ENCODE measurements around the gene PTH2. TPM values are rescaled to one million over a fixed set of nuclear protein-coding genes. Genes with fewer than 3 reads are reported as not detected.

The PTH2 gene
- total and polyA plus RNA-seq, 2 donors: not detected

DNA sequence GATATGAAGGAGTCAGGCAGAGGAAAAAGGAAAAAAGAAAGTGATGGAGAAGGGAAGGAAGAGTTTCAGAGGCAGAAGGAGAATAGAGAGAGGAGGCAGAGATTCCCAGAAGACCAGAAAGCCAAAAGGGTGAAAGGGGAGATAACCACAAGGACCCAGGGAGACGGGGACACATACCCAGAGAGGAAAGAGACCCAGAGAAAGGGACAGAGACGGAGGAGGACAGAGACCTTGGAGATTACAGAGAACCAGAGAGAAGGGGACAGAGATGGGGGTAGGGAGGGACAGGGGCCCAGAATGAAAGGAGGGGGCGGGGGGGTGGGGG is 1.4 kb downstream of the PTH2 start:
- 36% methylated on average over 3 of the region's 3 CpGs for WGBS
- Histone ChIP-seq H3K27me3 (ENCODE audit: control insufficient read depth in 2 of 2, insufficient read depth in 1 of 2, low read length in 1 of 2) (peaks cover 63 to 100% of the 10 kb centered on the region in 2 donors), H3K9me3 (ENCODE audit: control insufficient read depth in 2 of 2, insufficient read depth in 1 of 2, low read length in 1 of 2) (peaks cover 0 to 11% of the 10 kb centered on the region in 2 donors), H3K4me3 (ENCODE audit: low read length in 2 of 2) (no peak overlapping the region), H3K4me1 (ENCODE audit: control insufficient read depth in 2 of 2, insufficient read depth in 2 of 2, low read length in 2 of 2) (peaks cover 4 to 37% of the 10 kb centered on the region in 2 donors), H3K27ac (ENCODE audit: low read depth in 1 of 2, low read length in 1 of 2) (no peak overlapping the region), H3K36me3 (ENCODE audit: control insufficient read depth in 2 of 2, insufficient read depth in 2 of 2, low read length in 1 of 2) (no peaks in the 10 kb centered on the region)
- no peak for DNase-seq (ENCODE audit: low read depth in 6 of 9, low spot score in 9 of 9)

GRCh38 chr19:49421039-49421877 is 2.0 kb downstream of the PTH2 start:
- Histone ChIP-seq H3K36me3 (ENCODE audit: control insufficient read depth in 2 of 2, insufficient read depth in 2 of 2, low read length in 1 of 2) (no peaks in the 10 kb centered on the region), H3K27ac (ENCODE audit: low read depth in 1 of 2, low read length in 1 of 2) (no peak overlapping the region), H3K9me3 (ENCODE audit: control insufficient read depth in 2 of 2, insufficient read depth in 1 of 2, low read length in 1 of 2) (peaks cover 0 to 11% of the 10 kb centered on the region in 2 donors), H3K4me3 (ENCODE audit: low read length in 2 of 2) (no peak overlapping the region), H3K27me3 (ENCODE audit: control insufficient read depth in 2 of 2, insufficient read depth in 1 of 2, low read length in 1 of 2) (peaks cover 57 to 97% of the 10 kb centered on the region in 2 donors), H3K4me1 (ENCODE audit: control insufficient read depth in 2 of 2, insufficient read depth in 2 of 2, low read length in 2 of 2) (peaks cover 4 to 37% of the 10 kb centered on the region in 2 donors)
- DNase-seq (ENCODE audit: low read depth in 6 of 9, low spot score in 9 of 9): peak in 1 of 9 donors; percentile 55
- WGBS: 11% methylated on average over 48 of the region's 48 CpGs

DNA sequence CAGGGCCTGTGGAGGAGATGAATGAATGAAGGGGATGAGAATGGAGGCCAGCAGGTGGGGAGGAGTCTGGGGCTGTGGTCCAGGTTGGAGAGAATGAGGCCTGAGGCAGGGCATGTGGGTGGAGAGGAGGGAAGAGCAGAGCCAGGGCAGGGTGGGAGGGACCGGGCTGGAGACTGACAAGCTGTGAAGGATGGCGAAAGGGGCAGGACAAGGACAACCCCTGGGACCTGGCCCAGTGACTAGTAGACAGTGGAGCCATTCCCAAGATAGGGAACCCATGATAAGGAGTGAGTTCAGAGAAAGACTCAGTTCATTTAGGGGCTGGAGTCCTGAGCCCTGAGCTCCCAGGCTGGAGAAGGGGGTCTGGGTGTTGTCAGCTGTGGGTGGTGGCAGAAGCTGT is 3.0 kb downstream of the PTH2 start:
- Histone ChIP-seq H3K4me1 (ENCODE audit: control insufficient read depth in 2 of 2, insufficient read depth in 2 of 2, low read length in 2 of 2) (peaks cover 4 to 41% of the 10 kb centered on the region in 2 donors), H3K4me3 (ENCODE audit: low read length in 2 of 2) (no peak overlapping the region), H3K27ac (ENCODE audit: low read depth in 1 of 2, low read length in 1 of 2) (no peak overlapping the region), H3K36me3 (ENCODE audit: control insufficient read depth in 2 of 2, insufficient read depth in 2 of 2, low read length in 1 of 2) (no peaks in the 10 kb centered on the region), H3K9me3 (ENCODE audit: control insufficient read depth in 2 of 2, insufficient read depth in 1 of 2, low read length in 1 of 2) (peaks cover 0 to 5% of the 10 kb centered on the region in 2 donors), H3K27me3 (ENCODE audit: control insufficient read depth in 2 of 2, insufficient read depth in 1 of 2, low read length in 1 of 2) (peaks cover 47 to 86% of the 10 kb centered on the region in 2 donors)
- 99% methylated on average over 2 of the region's 2 CpGs for WGBS
- no peak for DNase-seq (ENCODE audit: low read depth in 6 of 9, low spot score in 9 of 9)

DNA sequence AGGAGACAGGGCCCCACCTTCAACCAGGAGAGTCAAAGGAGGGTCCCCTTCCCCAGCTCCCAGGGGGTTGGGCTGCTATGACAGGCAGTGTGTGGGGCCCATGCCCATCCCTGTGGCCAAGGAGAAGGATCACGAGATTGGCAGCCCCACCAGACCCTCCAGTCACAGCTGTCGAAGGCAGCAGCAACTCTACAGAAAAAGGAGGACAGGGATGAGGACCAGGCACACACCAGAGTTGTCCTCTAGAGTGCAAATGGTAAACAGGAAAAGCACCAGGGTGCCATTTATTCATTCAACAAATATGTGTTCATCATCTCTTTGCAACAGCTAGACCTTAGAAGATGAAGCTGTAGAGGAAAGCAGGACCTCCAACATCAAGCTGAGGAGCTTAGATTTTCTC is 4.1 kb downstream of the PTH2 start:
- Histone ChIP-seq H3K27ac (ENCODE audit: low read depth in 1 of 2, low read length in 1 of 2) (no peak overlapping the region), H3K27me3 (ENCODE audit: control insufficient read depth in 2 of 2, insufficient read depth in 1 of 2, low read length in 1 of 2) (peaks cover 41 to 76% of the 10 kb centered on the region in 2 donors), H3K4me1 (ENCODE audit: control insufficient read depth in 2 of 2, insufficient read depth in 2 of 2, low read length in 2 of 2) (peaks cover 4 to 43% of the 10 kb centered on the region in 2 donors), H3K9me3 (ENCODE audit: control insufficient read depth in 2 of 2, insufficient read depth in 1 of 2, low read length in 1 of 2) (peaks cover 0 to 4% of the 10 kb centered on the region in 2 donors), H3K36me3 (ENCODE audit: control insufficient read depth in 2 of 2, insufficient read depth in 2 of 2, low read length in 1 of 2) (no peaks in the 10 kb centered on the region), H3K4me3 (ENCODE audit: low read length in 2 of 2) (no peak overlapping the region)
- DNase-seq (ENCODE audit: low read depth in 6 of 9, low spot score in 9 of 9): no peak
- WGBS: 96% methylated on average over 2 of the region's 2 CpGs

- Histone ChIP-seq H3K27me3 (ENCODE audit: control insufficient read depth in 2 of 2, insufficient read depth in 1 of 2, low read length in 1 of 2) (peaks cover 37 to 69% of the 10 kb centered on the region in 2 donors), H3K4me3 (ENCODE audit: low read length in 2 of 2) (no peak overlapping the region), H3K36me3 (ENCODE audit: control insufficient read depth in 2 of 2, insufficient read depth in 2 of 2, low read length in 1 of 2) (no peaks in the 10 kb centered on the region), H3K9me3 (ENCODE audit: control insufficient read depth in 2 of 2, insufficient read depth in 1 of 2, low read length in 1 of 2) (peaks cover 0 to 4% of the 10 kb centered on the region in 2 donors), H3K4me1 (ENCODE audit: control insufficient read depth in 2 of 2, insufficient read depth in 2 of 2, low read length in 2 of 2) (peaks cover 4 to 36% of the 10 kb centered on the region in 2 donors), H3K27ac (ENCODE audit: low read depth in 1 of 2, low read length in 1 of 2) (no peak overlapping the region)
- 98% methylated on average over 5 of the region's 5 CpGs for WGBS
- no peak for DNase-seq (ENCODE audit: low read depth in 6 of 9, low spot score in 9 of 9)
Observed at GRCh38 chr19:49418511-49418910, 4.7 kb downstream of the PTH2 start.

DNA sequence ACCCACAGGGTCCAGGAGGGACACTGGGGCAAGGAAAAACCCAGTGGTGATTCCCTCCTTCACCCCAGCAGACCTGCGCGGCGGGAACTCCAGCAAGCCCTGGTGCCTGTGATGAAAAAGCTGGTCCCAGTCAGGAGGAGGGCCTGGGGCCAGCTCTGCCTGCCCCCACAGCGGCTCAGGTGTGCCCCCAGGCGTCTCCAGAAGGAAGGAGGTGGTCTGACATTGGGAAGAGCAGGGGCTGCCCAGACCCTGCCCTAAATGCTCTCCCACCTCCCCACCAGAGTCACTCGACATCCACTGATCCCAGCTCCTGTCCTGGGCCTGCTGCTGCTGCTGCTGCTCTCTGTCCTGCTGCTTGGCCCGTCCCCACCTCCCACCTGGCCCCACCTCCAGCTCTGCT is 6.2 kb downstream of the PTH2 start:
- H3K27ac ChIP-seq (ENCODE audit: low read depth in 1 of 2, low read length in 1 of 2): no peak overlapping the region
- 89% methylated on average over 7 of the region's 7 CpGs for WGBS

DNA sequence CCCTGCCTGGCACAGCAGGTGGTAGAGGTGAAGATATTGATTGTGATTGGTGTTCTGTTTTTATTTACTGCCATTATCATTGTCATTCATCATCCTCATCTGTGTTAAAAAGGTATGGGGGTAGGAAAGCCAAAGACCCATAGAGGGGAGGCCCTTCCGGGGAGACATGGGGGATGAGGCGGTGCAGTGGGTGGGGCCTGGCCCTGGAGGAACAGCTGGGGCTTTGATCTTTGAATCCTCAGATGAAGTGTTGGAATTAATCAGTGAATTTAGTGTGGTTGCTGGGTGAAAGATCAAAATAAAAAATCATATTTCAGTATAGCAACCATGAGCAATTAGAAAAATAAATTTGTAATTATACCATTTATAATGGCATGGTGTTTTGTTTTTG is 7.4 kb downstream of the PTH2 start:
- peaks cover 11 to 42% of the 10 kb centered on the region in 2 donors for H3K27me3 ChIP-seq (ENCODE audit: control insufficient read depth in 2 of 2, insufficient read depth in 1 of 2, low read length in 1 of 2)
- H3K36me3 ChIP-seq (ENCODE audit: control insufficient read depth in 2 of 2, insufficient read depth in 2 of 2, low read length in 1 of 2): no peaks in the 10 kb centered on the region
- H3K4me3 ChIP-seq (ENCODE audit: low read length in 2 of 2): no peak overlapping the region
- no peaks in the 10 kb centered on the region for H3K9me3 ChIP-seq (ENCODE audit: control insufficient read depth in 2 of 2, insufficient read depth in 1 of 2, low read length in 1 of 2)
- H3K4me1 ChIP-seq (ENCODE audit: control insufficient read depth in 2 of 2, insufficient read depth in 2 of 2, low read length in 2 of 2): peaks cover 0 to 20% of the 10 kb centered on the region in 2 donors
- DNase-seq (ENCODE audit: low read depth in 6 of 9, low spot score in 9 of 9): peak in 1 of 9 donors; percentile 43
- no peak overlapping the region for H3K27ac ChIP-seq (ENCODE audit: low read depth in 1 of 2, low read length in 1 of 2)
- WGBS: 64% methylated on average over 2 of the region's 2 CpGs

More for the DNA sequence above, 6.2 kb downstream of the PTH2 start:
- Histone ChIP-seq H3K36me3 (ENCODE audit: control insufficient read depth in 2 of 2, insufficient read depth in 2 of 2, low read length in 1 of 2) (no peaks in the 10 kb centered on the region), H3K4me3 (ENCODE audit: low read length in 2 of 2) (no peak overlapping the region), H3K4me1 (ENCODE audit: control insufficient read depth in 2 of 2, insufficient read depth in 2 of 2, low read length in 2 of 2) (peaks cover 0 to 23% of the 10 kb centered on the region in 2 donors), H3K27me3 (ENCODE audit: control insufficient read depth in 2 of 2, insufficient read depth in 1 of 2, low read length in 1 of 2) (peaks cover 23 to 55% of the 10 kb centered on the region in 2 donors), H3K9me3 (ENCODE audit: control insufficient read depth in 2 of 2, insufficient read depth in 1 of 2, low read length in 1 of 2) (no peaks in the 10 kb centered on the region)
- no peak for DNase-seq (ENCODE audit: low read depth in 6 of 9, low spot score in 9 of 9)

DNA sequence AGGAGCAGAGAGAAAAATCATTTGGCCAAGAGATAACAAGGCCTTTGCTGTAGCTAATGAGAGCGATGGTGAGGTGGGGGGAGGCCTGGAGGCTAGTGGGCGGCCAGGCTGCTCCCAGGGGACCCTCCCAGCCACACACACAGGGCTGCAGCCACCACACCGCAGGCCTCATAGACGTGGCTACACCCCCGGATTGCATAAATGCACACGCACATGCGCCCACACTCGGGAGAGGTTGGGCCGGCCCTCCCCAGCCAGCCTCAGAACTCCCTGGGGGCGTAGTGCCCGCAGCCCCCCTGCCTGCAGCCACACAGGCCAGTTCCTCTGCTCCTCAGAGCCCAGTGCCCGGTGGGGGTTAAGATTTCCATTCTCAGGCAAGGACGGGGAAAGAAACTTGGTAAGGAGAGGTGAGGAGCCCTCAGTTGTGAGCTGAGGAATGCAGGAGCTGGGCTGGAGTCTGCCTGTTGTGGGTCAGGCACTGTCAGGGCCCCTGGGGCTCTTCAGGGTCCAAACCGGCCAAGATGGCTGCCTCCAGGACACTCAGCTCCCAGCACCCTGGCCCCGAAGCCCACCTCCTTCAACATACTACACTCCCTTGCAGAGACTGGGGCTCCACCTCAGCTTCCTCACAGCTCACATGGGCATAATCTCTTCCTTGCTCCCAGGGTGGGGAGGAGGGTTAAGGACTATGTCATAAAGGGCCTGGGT is 8.0 kb downstream of the PTH2 start:
- WGBS: 94% methylated on average over 15 of the region's 15 CpGs

DNA sequence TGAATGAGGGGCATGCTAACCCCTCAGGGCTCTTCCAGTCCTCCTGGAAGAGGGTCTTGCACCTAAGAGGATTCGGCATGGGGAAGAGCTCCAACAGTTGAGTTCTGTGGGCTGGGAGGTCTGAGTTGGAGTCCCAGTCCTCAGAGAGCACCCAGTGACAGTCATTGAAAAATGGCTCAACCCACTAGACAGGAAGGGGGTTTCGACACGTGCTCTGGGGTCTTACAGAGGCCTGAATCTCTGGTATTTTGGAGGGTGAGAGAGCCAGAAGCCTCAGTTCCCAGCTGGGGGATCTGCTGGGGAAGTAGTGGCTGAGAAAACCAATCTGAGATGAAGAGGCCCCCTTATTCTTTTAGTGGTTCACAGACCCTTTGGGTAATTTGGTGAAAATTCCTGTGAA is 9.0 kb downstream of the PTH2 start:
- WGBS: 90% methylated on average over 3 of the region's 3 CpGs
- Histone ChIP-seq H3K9me3 (ENCODE audit: control insufficient read depth in 2 of 2, insufficient read depth in 1 of 2, low read length in 1 of 2) (no peaks in the 10 kb centered on the region), H3K4me3 (ENCODE audit: low read length in 2 of 2) (no peak overlapping the region), H3K4me1 (ENCODE audit: control insufficient read depth in 2 of 2, insufficient read depth in 2 of 2, low read length in 2 of 2) (peaks cover 7 to 28% of the 10 kb centered on the region in 2 donors), H3K27ac (ENCODE audit: low read depth in 1 of 2, low read length in 1 of 2) (no peak overlapping the region), H3K27me3 (ENCODE audit: control insufficient read depth in 2 of 2, insufficient read depth in 1 of 2, low read length in 1 of 2) (peaks cover 0 to 27% of the 10 kb centered on the region in 2 donors), H3K36me3 (ENCODE audit: control insufficient read depth in 2 of 2, insufficient read depth in 2 of 2, low read length in 1 of 2) (no peaks in the 10 kb centered on the region)
- DNase-seq (ENCODE audit: low read depth in 6 of 9, low spot score in 9 of 9): no peak

More for the DNA sequence above, 8.0 kb downstream of the PTH2 start:
- Histone ChIP-seq H3K9me3 (ENCODE audit: control insufficient read depth in 2 of 2, insufficient read depth in 1 of 2, low read length in 1 of 2) (no peaks in the 10 kb centered on the region), H3K27ac (ENCODE audit: low read depth in 1 of 2, low read length in 1 of 2) (no peak overlapping the region), H3K27me3 (ENCODE audit: control insufficient read depth in 2 of 2, insufficient read depth in 1 of 2, low read length in 1 of 2) (peaks cover 6 to 37% of the 10 kb centered on the region in 2 donors), H3K4me1 (ENCODE audit: control insufficient read depth in 2 of 2, insufficient read depth in 2 of 2, low read length in 2 of 2) (peaks cover 0 to 20% of the 10 kb centered on the region in 2 donors), H3K4me3 (ENCODE audit: low read length in 2 of 2) (no peak overlapping the region), H3K36me3 (ENCODE audit: control insufficient read depth in 2 of 2, insufficient read depth in 2 of 2, low read length in 1 of 2) (no peaks in the 10 kb centered on the region)
- DNase-seq (ENCODE audit: low read depth in 6 of 9, low spot score in 9 of 9): no peak

All from thymus (tissue), 11 donors.